Right lobe of liver (tissue), 4 donors: ENCODE measurements around the gene FITM1.

ENCODE experiments used
- CTCF ChIP-seq, 4 donors: fragments of 200-600 bp in 3 of 4; fragments of 450-650 bp in 1 of 4; IDR thresholded peaks; one replicate each; pipeline versions ENCODE4 v1.5.1 to v1.8.0; 2016 to 2022; ENCODE audit warnings: antibody characterized with exemption in 4 of 4, mild to moderate bottlenecking in 2 of 4
- POLR2A ChIP-seq: fragments of 450-650 bp; IDR thresholded peaks from one replicate; pipeline ENCODE4 v1.6.1; 2017; ENCODE audit warnings: antibody characterized with exemption, mild to moderate bottlenecking
- donor health status: DM: no; HTN: no; CAD: no.
- donor health status: DM: no; HTN: no; CAD: no.
- donor health status: DM: no; HTN: yes; CAD: no.

DNA sequence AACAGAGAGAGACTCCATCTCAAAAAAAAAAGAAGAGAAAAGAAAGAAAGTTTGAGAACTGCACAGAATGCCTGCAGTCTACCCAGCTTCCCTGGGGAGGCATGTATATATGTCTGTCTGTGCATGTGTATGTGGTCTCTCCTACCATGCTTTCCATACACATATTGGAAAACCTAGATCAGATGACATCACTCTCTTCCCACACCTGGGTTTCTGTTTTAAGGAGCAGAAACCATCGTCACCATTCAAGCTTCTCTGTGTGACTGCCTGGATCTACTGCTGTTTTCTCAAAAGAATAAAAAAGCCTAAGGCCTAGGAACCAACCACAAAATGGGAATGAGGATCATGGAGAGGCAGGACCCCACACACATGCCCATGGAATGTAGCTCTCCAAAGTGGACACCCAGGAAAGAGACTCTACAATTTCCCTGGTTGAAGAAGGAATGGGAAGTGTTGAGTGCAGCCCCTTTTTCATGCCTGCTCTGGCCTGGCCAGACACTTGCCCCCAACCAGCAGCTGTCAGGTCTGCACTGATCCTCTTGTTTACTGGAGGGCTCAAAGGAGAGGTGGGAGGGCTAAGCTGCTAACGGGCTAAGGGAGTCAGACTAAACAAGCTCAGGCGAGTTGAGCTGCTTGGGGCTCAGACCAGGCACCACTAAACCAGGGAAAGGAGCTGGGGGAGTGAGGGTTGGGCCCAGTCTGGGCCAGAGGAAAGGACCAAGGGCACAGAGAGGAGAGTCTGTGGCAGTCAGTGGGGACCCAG, 44.1 kb upstream of the FITM1 start:
- TF ChIP-seq POLR2A (no peak), CTCF (IDR thresholded peaks at IDR 0.05) (no peak)
